Umbilical cord (tissue), 2 donors: ENCODE measurements around the gene EHD2. TPM values are rescaled to one million over a fixed set of nuclear protein-coding genes. Genes with fewer than 3 reads are reported as not detected.

Experiments
- DNase-seq: peaks from one replicate; pipeline ENCODE4 v3.0.0-alpha.2; 2015; ENCODE audit warnings: low spot score
- total RNA-seq: library from RNA; depleted of rRNA; stranded (reverse); fragments of >200 nt; gene quantifications from one replicate; pipeline ENCODE4 v1.2.3, GENCODE V29; 2014; ENCODE audit warnings: low replicate concordance; ENCODE audit not compliant: insufficient read depth

Gene EHD2
- total RNA-seq, 1 donor from 2014 or later = 65.5 TPM

GRCh38 chr19:47691090-47691489, 22.1 kb upstream of the EHD2 start:
- DNase-seq = no peak

- no peak for DNase-seq
These were observed 21.4 kb upstream of the EHD2 start for GRCh38 chr19:47691782-47692181.

GRCh38 chr19:47693489-47693888, 19.7 kb upstream of the EHD2 start:
- no peak for DNase-seq

GRCh38 chr19:47693903-47694302, 19.3 kb upstream of the EHD2 start:
- no peak for DNase-seq

GRCh38 chr19:47694466-47695273, 18.6 kb upstream of the EHD2 start:
- DNase-seq = no peak

- no peak for DNase-seq
These were observed 17.5 kb upstream of the EHD2 start for GRCh38 chr19:47695533-47696262.

- no peak for DNase-seq
These were observed 16.6 kb upstream of the EHD2 start for GRCh38 chr19:47696635-47697034.

GRCh38 chr19:47697863-47698609, 15.2 kb upstream of the EHD2 start:
- peak; percentile 81 for DNase-seq

GRCh38 chr19:47698631-47699359, 14.4 kb upstream of the EHD2 start:
- DNase-seq = no peak

- DNase-seq = no peak
These were observed 13.8 kb upstream of the EHD2 start for GRCh38 chr19:47699360-47699917.

- DNase-seq = no peak
These were observed 12.1 kb upstream of the EHD2 start for GRCh38 chr19:47700934-47701716.

- no peak for DNase-seq
These were observed 11.3 kb upstream of the EHD2 start for GRCh38 chr19:47701717-47702552.

GRCh38 chr19:47702671-47703070, 10.6 kb upstream of the EHD2 start:
- DNase-seq = no peak

GRCh38 chr19:47703301-47703700, 9.9 kb upstream of the EHD2 start:
- no peak for DNase-seq

GRCh38 chr19:47704024-47704423, 9.2 kb upstream of the EHD2 start:
- DNase-seq = no peak

GRCh38 chr19:47704656-47705055, 8.6 kb upstream of the EHD2 start:
- no peak for DNase-seq

- DNase-seq = peak; percentile 68
These were observed 5.9 kb upstream of the EHD2 start for GRCh38 chr19:47707135-47707925.

- DNase-seq = no peak
These were observed 1.5 kb upstream of the EHD2 start for GRCh38 chr19:47711652-47712242.
